Stimulated activated CD8-positive, alpha-beta memory T cell treated with anti-CD3 and anti-CD28 coated beads, Interleukin-15, amount 100 ng/mL, for 4 hours (primary cell): ENCODE measurements around the gene RAB30.
A peak's percentile ranks its signal among the peaks of the same experiment; 100 is the strongest.

Source experiments
- DNase-seq, 2 donors: peaks; one replicate each; pipeline ENCODE4 v3.0.0-alpha.2; 2020; ENCODE audit warnings: low read depth in 2 of 2

The RAB30 gene

DNA sequence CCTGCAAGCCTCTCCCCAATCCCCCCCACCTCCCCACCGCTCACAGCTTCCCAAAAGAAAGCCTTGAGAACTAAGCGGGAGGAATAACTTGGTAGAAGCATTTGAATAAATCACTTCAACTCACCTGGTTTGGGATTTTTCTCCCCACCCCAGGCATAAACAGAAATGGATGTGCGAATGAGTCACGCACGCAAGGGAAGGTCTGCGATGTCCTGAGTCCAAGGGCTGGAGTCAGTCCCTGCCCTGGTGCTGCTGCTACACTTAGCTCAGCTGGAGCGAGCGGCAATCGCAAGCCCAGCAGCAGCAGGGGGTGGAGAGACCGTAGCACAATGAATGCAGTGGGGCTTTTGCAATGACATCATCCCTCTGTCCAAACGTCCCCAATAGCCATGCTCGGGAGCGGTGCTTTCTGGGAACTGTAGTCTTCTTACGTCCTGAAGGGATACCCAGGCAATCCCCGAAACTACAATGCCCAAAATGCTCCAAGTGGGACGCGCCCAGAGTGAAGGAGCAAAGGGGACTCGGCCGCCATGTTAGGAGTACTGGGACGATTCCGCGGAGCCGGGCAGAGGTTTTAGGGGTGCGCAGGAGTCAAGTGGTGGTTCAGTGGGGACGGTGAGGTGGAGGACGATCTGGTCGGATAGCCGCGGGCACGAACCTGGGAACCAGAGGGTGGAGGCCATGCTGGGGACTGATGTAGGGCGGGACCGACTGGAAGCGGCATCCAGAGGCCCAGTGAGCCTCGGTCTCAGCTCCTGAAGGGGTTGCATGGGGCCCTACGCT lies at the start of gene RAB30:
Gene RAB30 (minus strand): TSS at position 331 of the 783 bp plus-strand sequence. CDS start 74,581 bp downstream, outside the sequence.
- DNase-seq, result peak; percentile 80 to 92

DNA sequence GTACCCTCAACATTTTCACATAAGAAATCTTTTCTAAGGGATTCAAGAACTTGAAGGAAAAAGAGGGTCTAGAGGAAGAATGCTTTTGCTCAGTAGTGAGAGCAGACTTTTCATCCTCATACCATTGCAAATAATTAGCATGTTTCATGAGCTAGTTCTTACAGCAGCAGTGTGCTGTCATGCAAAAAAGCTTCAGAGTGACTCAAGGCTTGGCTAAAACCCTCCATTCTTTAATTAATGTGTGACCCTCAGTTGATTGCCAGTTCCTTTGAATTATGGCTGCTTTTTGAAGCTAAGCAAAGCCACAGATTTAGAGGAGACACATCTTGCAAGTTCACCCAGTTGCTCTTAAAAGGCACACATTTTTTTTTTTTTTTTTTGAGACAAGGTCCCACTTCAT lies 48.6 kb upstream of the RAB30 start:
- DNase-seq, result no peak

DNA sequence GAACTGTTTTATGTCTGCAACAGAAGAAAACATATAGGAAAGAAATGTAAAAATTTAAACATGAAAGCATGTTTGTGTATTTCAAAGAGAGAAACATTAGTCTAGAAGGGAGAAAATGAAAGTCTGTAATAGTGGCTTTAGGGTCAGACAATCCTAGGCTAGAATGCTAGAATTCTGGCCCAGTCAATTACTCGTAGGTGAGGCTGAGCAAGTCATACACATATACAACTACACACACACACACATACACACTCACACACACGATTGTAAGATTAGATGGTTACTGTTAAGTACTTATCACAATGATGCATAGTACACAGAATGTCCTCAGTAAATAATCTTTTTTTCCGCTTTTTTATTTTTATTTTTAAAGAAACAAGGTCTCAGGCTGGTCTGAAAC lies 47.5 kb upstream of the RAB30 start:
- DNase-seq, result no peak

GRCh38 chr11:83118814-83119213 lies 47.1 kb upstream of the RAB30 start:
- DNase-seq, result no peak

DNA sequence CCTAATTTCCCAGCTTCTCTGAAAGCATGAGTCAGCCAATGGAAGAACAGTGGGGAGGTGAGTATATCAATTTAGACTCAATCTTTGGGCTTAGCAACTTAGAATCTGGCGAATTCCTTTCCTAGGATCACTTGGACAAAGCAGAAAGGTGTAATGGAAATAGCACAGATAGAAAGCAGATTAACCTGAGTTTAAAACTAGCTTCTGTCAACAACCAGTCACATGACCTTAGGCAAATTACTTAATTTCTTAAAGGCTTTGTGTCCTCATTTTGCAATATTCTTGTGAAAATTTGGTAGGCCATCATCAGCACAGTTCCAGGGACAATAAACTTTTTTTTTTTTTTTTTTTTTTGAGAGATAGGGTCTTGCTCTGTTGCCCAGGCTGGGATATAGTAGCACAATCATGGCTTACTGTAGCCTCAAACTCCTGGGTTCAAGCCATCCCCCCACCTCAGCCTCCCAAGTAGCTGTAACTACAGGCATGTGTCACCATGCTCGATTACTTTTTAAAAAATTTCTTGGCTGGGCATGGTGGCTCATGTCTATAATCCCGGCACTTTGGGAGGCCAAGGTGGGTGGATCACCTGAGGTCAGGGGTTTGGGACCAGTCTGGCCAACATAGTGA lies 44.4 kb upstream of the RAB30 start:
- no peak for DNase-seq

DNA sequence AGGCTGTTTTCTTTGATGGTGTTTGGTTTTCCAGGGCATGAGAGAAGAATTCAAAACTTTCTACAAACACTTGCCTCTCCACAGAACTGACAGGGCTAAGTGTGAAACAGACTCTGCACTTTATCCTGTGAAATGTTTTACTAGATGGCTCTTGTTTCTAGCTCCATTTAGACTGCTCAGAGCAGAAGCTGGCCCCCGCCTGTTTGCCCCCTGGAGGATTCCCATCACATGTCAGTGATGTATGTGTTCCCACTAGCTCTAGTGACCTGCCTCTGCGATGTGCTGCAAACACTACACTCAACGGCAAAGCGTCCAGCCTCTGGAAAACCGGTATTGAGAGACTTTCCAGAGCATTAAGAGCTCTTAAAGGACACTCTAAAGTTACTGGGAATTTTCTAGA lies 43.9 kb upstream of the RAB30 start:
- no peak for DNase-seq

- DNase-seq, result no peak
Observed at GRCh38 chr11:83115026-83115425, 43.3 kb upstream of the RAB30 start.

DNA sequence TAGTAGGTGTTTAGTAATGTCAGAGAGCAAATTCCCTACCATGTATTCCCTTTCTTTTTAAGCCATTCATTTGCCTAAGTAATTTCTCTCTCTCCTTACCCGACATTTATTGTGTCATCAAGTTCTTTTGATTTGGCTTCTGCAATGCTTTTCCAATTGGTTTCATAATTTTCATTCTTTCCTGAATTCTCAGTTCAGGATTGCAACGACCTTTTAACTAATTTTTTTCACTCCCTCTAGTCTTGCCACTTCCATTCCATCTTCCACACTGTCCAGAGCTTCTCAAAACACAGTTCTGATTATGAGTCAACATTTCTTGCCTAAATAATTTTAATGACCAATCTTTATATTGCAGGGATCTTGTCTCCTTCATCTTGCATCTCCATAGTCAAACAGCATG lies 41.2 kb upstream of the RAB30 start:
- no peak for DNase-seq

DNA sequence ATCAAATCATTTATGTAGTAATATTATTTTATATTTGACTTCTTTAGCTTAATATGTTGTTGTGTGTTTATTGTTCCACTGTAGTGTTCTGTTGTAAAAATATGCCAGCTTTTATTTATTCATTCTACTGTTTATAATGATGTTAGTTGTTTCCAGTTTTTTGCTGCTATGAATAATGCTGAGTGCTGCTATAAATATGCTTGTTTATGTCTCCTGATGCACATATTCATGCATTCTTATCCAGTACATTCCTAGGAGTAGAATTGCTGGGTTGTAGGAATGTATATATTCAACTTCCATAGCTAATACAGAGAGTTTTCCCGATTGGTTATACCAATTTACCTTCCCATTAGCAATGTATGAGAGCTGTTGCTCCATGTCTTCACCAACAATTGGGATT lies 33.5 kb upstream of the RAB30 start:
- DNase-seq, result no peak

DNA sequence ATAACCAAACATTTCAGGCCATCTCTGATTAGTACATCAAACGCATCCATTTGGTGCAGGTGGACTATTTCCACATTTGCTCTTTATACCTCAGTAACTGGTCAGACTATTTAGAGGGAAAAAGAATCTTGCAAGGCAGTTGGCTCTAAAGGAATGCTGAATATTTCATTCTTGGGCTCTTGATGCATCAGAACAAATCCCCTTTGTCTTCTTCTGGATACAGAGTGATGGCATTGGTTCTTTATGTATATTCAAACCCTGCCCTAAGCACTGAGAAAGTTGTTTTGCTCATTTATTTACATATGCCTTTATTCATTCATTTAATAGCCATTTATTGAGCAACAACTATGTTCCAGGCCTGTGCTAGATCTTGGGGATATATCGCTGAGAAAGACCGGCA lies 31.1 kb upstream of the RAB30 start:
- no peak for DNase-seq

DNA sequence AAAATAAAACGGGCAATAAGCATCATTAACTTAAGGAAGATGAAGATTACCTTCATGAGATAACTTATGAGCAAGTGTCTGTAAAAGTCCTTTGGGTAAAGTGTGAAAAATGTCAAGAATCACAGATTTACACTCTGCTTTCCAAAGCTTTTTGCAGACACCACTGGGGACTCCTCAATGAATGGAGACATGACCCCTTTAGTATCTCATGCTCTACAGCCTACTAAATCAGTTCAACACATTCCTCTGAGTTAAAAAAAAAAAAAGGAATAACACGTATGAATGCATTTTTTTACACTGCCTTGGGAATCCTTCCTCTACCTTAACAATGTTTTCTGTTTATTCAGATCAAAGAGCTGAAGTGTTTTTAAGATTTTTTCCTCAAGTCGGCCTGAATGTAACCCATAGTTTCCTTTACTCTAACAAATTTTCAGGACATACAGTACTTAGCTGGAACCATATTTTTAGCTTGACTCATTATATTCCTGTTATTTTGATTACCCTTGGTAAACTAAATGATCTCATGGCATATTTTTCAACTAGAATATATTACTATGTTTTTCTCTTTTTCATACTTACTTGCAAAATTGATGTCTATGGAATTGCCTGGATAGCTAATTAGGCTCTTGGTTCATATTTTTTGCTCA lies 25.9 kb upstream of the RAB30 start:
- DNase-seq, result no peak

- DNase-seq, result no peak
Observed at GRCh38 chr11:83093634-83094033, 21.9 kb upstream of the RAB30 start.

- no peak for DNase-seq
Observed at GRCh38 chr11:83092488-83093384, 21.0 kb upstream of the RAB30 start.

GRCh38 chr11:83088965-83089364 lies 17.3 kb upstream of the RAB30 start:
- no peak for DNase-seq

DNA sequence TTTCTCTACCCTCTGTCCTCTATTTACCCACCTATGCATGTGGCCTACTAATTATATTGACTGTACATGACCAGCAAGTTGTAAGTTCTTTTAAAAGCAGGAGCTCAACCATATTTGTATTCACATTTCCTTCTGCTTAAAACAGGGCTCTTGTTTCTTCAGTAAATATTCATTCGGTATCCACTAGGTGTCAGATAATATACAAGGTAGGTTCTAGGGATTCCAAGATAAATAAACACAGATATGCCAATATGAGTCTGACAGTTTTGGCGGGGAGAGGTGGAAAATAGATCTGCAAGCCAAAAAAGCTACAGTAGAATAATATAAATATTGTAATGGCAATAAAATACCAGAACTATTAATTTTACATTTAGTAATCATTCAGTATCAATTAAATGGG lies 15.3 kb upstream of the RAB30 start:
- no peak for DNase-seq

DNA sequence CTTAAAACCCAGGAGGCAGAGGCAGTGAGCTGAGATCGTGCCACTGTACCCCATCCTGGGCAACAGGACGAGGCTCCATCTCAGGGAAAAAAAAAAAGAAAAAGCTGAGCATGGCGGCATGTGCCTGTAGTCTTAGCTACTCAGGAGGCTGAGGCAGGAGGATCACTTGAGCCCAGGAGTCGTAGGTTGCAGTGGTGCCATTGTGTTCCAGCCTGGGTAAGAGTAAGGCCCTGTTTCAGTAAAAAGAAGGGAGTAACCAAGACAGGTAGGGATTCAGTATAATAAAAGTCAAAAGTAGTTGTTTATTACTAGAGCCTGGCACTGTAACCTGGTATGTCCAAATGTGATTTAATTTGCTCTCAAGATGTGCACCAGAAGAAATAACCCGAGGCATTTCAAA lies 8.1 kb upstream of the RAB30 start:
- DNase-seq, result no peak

DNA sequence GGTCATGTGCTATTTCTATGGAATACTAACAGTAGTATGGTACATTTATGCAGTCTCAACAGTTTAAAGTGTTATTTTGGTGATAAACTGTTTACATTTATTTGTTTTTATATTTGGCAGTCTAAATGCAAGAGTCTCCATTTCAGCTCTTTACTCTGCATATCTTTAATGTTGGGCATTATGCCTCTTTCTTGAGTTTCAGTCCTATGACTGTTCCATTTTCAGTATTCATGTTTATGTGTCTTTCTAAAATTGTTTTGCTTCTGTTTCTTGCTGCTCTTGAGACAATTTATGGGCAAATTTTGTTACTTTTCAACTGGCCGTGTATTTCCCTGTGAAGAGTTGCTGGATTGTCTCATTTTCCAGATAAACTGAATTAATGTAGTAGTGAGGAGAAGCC lies 6.6 kb upstream of the RAB30 start:
- no peak for DNase-seq

DNA sequence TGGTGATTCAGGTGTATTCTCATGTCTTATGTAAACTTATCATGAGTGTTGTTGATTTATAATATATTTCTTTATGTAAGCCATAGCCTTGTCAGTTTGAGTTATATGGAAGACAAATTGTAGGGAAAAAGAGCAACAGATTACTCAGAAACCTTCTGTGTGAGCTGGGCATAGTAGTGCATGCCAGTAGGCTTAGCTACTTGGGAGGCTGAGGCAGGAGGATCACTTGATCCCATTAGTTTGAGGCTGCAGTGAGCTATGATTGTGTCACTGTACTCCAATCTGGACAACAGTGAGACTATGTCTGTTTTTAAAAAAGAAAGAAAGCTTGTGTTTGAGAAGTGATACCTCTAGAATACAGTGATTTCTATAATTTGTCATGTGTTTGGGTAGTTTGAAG lies 2.2 kb upstream of the RAB30 start:
- no peak for DNase-seq

- DNase-seq, result no peak
Observed at GRCh38 chr11:83073258-83073657, 1.6 kb upstream of the RAB30 start.

DNA sequence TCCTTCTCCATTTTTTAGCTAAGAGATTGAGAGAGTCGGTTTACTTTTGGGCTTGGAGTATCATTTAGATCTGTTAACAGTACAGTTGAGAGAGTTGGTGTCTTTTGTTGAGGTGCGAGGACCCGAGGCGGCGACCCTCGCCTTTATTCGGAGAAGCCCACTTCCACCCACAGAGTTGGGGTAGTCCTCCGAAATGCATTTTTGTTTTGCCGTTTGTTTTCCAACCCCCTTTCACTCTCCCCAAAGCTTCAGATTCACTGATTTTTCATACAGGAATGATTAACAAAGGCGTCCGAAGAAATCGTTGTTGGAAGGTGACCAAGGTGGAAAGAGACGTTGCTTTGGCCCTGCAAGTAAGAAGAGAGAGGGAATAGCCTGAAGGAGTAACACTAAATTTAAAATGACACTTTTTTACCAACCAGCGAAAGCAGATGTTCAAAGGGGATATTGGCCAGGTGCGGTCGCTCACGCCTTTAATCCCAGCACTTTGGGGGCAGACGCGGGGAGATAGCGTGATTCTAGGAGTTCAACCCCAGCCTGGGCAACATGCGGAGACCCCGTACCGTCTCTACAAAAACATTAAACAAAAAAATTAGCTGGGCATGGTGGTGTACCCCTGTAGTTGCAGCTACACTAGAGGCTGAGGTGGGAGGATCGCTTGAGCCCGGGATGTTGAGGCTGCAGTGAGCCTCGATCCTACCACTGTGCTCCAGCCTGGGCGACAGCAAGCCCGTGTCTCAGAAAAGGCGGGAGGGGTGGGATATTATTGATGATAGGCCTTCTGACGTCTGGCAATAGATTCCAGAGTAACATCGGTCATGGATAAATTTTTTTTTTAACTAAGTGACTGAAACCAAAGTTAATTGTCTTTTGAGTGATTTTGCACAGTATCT lies 899 bp upstream of the RAB30 start:
- no peak for DNase-seq
